ENCODE measurements around the gene GCH1. TPM values are rescaled to one million over a fixed set of nuclear protein-coding genes. Genes with fewer than 3 reads are reported as not detected.
A peak's percentile ranks its signal among the peaks of the same experiment; 100 is the strongest.
"Not testable (repeated sequence)": the region's sequence is repeated elsewhere in the genome, so short reads cannot be mapped to it uniquely, and the experiment has no call there.

GCH1 gene
- polyA plus RNA-seq, 3 donors from 2014 or later, result 41.7 to 53.2 (median 52.0) TPM

DNA sequence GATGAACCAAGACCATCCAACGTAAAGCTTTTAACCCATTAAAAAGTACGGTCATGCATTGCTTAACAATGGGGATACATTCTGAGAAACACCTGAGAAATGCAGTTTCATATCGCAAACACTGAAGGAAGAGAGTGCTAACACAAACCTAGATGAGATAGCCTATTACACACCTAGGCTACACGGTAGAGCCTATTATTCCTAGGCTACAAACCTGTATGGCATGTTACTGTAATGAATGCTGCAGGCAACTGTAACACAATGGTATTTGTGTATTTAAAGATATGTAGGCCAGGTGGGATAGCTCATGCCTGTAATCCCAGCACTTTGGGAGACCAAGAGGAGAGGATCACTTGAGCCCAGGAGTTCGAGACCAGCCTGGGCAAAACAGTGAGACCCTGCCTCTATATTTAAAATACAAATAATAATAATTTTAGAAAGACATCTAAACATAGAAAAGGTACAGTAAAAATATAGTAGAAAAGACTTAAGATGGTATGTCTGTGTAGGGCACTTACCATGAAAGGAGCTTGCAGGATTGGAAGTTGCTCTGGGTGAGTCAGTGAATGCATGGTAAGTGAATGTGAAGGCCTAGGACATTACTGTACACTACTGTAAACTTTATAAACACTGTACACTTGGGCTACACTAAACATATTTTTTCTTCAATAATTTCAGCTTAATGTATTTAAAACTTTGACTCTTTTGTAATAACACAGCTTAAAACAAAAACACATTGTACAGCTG, 4.6 kb downstream of the GCH1 start:
- not testable (repeated sequence) for H3K36me3 Mint-ChIP-seq, DNase-seq, H3K4me3 Mint-ChIP-seq, H3K9me3 Mint-ChIP-seq
- Mint-ChIP-seq H3K4me1 (peaks cover 41 to 75% of the 10 kb centered on the region in 2 donors), H3K27me3 (ENCODE audit: low read depth in 3 of 3) (peaks cover 2 to 13% (median 6%) of the 10 kb centered on the region in 3 donors), H3K27ac (peak overlapping the region in 1 of 6 donors; percentile 40)

DNA sequence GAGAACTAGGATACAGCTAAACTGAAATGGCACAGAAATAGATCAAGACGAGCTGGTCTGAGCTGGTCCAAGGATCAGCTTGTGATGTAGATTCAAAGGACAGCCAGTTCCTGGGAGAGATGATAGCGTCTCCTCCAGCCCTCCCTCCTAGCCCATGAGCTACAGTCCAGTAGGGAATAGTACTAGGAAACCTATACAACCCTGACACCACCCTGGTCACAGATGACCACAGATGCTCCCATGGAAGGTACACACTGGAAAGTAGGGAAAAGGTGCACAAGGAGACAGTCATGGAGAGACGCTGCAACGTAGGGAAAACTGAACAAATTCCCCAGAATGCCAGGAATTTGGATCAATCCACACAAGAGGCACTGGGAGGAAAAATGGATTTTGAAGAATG, 6.9 kb downstream of the GCH1 start:
- Mint-ChIP-seq H3K9me3 (no peaks in the 10 kb centered on the region), H3K4me1 (peaks cover 41 to 81% of the 10 kb centered on the region in 2 donors), H3K27ac (peak overlapping the region in 4 of 6 donors; percentile 55 to 73 (median 69)), H3K36me3 (peaks cover 0 to 7% (median 0%) of the 10 kb centered on the region in 3 donors), H3K27me3 (ENCODE audit: low read depth in 3 of 3) (peaks cover under 1 to 5% (median 1%) of the 10 kb centered on the region in 3 donors), H3K4me3 (no peak overlapping the region)
- no peak for DNase-seq

DNA sequence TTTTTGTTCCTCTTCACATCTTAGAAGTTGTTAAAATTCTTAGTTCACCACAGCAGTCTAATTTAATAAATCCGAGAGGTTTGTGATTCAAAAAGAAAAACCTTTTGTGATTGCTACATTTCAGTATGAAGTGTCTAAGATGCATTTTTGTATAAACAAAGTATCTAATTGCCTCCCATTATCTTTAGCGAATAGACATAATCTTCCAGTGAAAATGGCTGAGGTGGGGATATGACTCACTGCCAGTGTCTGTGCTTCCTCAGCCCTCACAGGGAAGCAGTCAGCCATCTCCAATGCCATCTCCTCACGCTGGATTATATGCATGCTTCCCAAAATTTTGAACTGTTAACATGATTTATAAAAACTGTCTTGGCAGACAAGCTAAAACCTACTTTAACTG, 7.6 kb downstream of the GCH1 start:
- Mint-ChIP-seq H3K4me1 (peaks cover 36 to 80% of the 10 kb centered on the region in 2 donors), H3K27me3 (ENCODE audit: low read depth in 3 of 3) (peaks cover 0 to 2% (median 0%) of the 10 kb centered on the region in 3 donors), H3K4me3 (no peak overlapping the region), H3K9me3 (no peaks in the 10 kb centered on the region), H3K27ac (peak overlapping the region in 4 of 6 donors; percentile 15 to 73 (median 60)), H3K36me3 (peaks cover 0 to 7% (median 0%) of the 10 kb centered on the region in 3 donors)
- DNase-seq, result no peak

DNA sequence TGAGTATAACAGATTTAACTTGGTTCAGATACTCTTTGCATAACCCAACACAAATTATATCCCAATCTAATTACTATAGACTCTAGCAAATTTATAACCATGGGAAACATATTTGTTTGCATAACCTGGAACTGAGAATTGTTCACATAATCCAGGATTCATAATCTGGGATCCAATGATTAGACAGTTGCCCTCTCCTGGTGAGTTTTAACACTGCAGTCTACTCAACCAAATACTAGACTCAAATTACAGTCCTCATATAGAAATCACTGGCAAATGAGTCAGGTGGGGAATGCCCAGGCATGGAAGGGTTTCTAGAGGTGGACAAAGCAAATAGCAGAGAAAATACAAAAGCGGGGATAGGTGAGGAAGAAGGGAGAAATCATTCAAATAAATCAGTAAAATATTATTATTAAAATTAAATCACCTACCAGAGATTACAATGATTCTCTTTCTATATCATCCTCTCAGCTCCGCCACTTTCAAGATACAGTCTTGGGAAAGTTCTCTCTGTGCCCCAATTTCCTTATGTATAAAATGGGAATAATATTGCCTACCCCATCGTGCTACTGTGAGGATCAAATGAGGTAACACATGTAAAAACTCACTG, 9.4 kb downstream of the GCH1 start:
- DNase-seq, result peak; percentile 22 to 28 (median 24)
- Mint-ChIP-seq H3K36me3 (peaks cover 0 to 6% (median 0%) of the 10 kb centered on the region in 3 donors), H3K4me1 (peaks cover 43 to 82% of the 10 kb centered on the region in 2 donors), H3K27me3 (ENCODE audit: low read depth in 3 of 3) (peaks cover 0 to 2% (median 1%) of the 10 kb centered on the region in 3 donors), H3K4me3 (no peak overlapping the region), H3K9me3 (no peaks in the 10 kb centered on the region), H3K27ac (peak overlapping the region in 4 of 6 donors; percentile 3 to 54 (median 36))

DNA sequence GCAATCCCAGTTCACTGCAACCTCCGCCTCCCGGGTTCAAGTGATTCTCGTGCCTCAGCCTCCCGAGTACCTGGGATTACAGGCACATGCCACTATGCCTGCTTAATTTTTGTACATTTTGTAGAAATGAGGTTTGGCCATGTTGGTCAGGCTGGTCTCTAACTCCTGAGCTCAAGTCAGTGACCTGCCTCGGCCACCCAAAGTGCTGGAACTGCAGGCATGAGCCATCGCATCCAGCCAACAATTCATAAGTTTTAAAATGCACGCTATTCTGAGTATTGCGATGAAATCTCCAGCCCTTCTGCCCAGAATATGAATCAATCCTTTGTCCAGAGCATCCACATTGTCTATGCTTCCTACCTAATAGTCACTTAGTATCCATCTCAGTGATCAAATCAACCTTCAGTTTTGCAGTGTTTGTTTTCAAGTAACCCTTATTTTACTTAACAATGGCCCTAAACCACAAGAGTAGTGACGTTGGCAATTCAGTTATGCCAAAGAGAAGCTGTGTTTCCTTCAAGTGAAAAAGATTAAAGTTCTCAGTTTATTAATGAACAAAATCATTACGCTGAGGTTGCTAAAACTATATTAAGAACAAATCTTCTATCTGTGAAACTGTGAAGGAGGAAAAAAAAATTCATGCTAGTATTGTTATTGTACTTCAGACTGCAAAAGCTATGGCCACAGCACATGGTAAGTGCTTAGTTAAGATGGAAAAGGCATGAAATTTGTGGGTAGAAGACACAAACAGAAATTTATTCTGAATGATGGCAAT, 11.0 kb downstream of the GCH1 start:
- peaks cover 0 to 4% (median 0%) of the 10 kb centered on the region in 3 donors for H3K36me3 Mint-ChIP-seq
- H3K27me3 Mint-ChIP-seq (ENCODE audit: low read depth in 3 of 3), result peaks cover 0 to 3% (median 2%) of the 10 kb centered on the region in 3 donors
- DNase-seq, result no peak
- H3K9me3 Mint-ChIP-seq, result no peaks in the 10 kb centered on the region
- H3K4me1 Mint-ChIP-seq, result peaks cover 44 to 87% of the 10 kb centered on the region in 2 donors
- peak overlapping the region in 3 of 6 donors; percentile 42 to 73 (median 48) for H3K27ac Mint-ChIP-seq
- H3K4me3 Mint-ChIP-seq, result no peak overlapping the region

DNA sequence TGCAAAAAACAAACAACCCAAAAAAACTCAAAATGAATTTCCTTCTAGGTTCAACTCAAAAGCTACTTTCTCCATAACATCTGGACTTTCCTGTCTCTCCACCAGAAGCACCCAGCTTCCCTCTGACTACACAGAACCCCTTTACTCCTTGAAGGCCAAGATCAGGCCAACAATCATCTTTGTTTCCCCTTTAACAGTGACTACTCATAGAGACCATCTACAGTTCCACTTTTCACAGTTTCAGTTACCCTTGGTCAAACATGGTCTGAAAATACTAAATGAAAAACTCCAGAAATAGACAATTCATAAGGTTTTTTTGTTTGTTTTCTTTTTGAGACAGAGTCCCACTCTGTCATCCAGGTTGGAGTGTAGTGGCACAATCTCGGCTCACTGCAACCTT, 11.8 kb downstream of the GCH1 start:
- Mint-ChIP-seq H3K36me3 (peaks cover 0 to 4% (median 0%) of the 10 kb centered on the region in 3 donors), H3K27ac (peak overlapping the region in 3 of 6 donors; percentile 5 to 85 (median 23)), H3K4me1 (peaks cover 45 to 83% of the 10 kb centered on the region in 2 donors), H3K27me3 (ENCODE audit: low read depth in 3 of 3) (peaks cover 0 to 3% (median 2%) of the 10 kb centered on the region in 3 donors), H3K9me3 (no peaks in the 10 kb centered on the region), H3K4me3 (no peak overlapping the region)
- no peak for DNase-seq

DNA sequence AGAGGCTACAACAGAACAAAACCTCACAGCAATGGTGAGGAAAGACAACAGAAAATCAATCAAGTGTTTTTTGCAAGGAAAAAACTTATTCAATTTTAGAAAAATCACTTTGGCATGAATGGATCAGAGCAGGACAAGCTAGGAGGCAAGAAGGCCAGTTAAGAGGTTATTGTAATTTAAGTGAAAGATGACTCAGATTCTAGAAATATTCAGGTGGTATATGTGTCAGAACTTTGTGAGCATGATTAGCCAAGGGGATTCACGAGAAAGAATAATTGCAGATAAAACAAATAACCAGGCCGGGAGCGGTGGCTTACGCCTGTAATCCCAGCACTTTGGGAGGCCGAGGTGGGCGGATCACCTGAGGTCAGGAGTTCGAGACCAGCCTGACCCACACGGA, 12.7 kb downstream of the GCH1 start:
- DNase-seq, result no peak
- no peaks in the 10 kb centered on the region for H3K36me3 Mint-ChIP-seq
- no peak overlapping the region for H3K4me3 Mint-ChIP-seq
- peaks cover 0 to 3% (median 2%) of the 10 kb centered on the region in 3 donors for H3K27me3 Mint-ChIP-seq (ENCODE audit: low read depth in 3 of 3)
- H3K27ac Mint-ChIP-seq, result peak overlapping the region in 5 of 6 donors; percentile 39 to 80 (median 70)
- peaks cover 44 to 80% of the 10 kb centered on the region in 2 donors for H3K4me1 Mint-ChIP-seq
- no peaks in the 10 kb centered on the region for H3K9me3 Mint-ChIP-seq

DNA sequence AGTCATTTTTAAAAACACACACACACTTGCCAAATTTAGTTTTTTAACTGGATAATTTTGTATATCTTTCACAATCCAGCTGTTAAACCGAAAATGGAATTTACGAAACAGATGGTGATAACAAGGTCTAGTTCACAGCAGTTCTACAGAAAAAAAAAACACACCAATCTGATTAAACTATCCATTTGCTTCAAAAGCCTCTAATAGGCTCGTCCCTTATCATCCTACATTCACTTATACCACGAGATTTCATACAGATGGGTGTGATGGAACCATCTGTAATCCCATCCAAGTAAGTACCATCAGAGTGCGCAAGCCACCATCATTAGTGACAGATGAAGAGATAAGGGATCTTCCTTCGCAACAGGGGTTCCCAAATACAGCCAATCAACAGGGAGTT, 20.1 kb downstream of the GCH1 start:
- Mint-ChIP-seq H3K27me3 (ENCODE audit: low read depth in 3 of 3) (peaks cover 0 to 9% (median 3%) of the 10 kb centered on the region in 3 donors), H3K4me1 (peaks cover 52 to 69% of the 10 kb centered on the region in 2 donors), H3K4me3 (peak overlapping the region; percentile 88 to 100 (median 98)), H3K27ac (peak overlapping the region; percentile 93 to 99 (median 98)), H3K36me3 (peaks cover 0 to 3% (median 0%) of the 10 kb centered on the region in 3 donors), H3K9me3 (no peaks in the 10 kb centered on the region)
- no peak for DNase-seq

DNA sequence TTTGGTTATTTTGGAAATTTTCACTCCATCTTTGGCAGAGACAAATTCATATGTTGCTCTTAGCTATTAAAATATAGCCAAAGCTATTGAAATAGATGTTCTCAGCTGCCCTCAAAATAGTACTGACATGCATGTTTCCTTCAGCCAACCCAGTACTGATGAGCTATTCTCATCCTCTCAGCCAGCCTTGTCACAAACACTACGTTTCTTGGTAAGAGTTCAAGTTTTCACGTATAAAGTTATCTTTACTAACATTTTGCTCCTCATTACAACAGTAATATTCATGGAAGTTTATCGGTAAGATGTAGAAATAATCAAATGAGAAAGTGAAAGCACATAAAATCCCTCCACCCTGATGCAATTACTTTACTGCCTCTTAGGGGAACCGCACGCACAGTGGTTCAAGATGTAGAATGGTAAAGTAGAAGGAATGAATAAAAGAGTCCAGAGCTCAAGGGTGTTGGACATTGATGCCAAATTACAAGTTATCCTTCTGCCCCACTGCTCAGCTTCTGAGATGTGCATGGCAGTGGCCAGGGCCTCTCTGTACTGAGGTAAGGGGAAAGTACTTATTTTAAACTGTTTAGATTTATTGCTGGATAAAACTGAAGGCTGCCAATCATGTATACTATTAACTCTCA, 20.7 kb downstream of the GCH1 start:
- peaks cover 0 to 9% (median 3%) of the 10 kb centered on the region in 3 donors for H3K27me3 Mint-ChIP-seq (ENCODE audit: low read depth in 3 of 3)
- H3K36me3 Mint-ChIP-seq, result peaks cover 0 to 3% (median 0%) of the 10 kb centered on the region in 3 donors
- peak overlapping the region; percentile 88 to 100 (median 98) for H3K4me3 Mint-ChIP-seq
- peak; percentile 33 to 47 (median 40) for DNase-seq
- H3K9me3 Mint-ChIP-seq, result no peaks in the 10 kb centered on the region
- peak overlapping the region; percentile 93 to 99 (median 98) for H3K27ac Mint-ChIP-seq
- peaks cover 54 to 69% of the 10 kb centered on the region in 2 donors for H3K4me1 Mint-ChIP-seq

DNA sequence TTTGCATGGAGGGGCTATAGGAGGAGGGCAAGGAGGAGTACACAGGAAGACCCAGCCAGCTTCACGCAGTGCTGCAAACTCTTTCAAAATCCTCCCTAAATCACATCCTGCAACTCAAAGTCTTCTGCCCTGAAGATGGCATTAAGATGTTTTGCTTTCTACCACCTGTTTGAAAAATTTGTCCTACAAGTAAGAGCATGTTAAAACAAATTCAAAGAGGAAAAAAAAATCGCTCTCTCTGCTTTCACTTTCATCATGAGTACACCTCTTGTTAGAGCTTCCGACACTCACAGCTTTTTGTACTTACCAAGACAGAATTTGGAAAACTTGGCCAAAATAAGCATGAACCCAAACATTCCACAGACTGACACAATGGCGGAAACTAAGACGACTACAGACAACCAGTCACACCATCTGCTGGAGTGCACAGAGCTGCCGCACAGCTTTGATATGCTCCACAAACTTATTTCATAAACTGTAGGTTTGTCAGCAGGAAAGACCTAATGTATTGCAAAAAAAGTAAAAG, 21.3 kb downstream of the GCH1 start:
- Mint-ChIP-seq H3K4me3 (peak overlapping the region; percentile 88 to 100 (median 98)), H3K9me3 (no peaks in the 10 kb centered on the region), H3K27ac (peak overlapping the region; percentile 93 to 99 (median 98)), H3K27me3 (ENCODE audit: low read depth in 3 of 3) (peaks cover 0 to 9% (median 3%) of the 10 kb centered on the region in 3 donors), H3K36me3 (peaks cover 0 to 3% (median 0%) of the 10 kb centered on the region in 3 donors), H3K4me1 (peaks cover 51 to 69% of the 10 kb centered on the region in 2 donors)
- DNase-seq, result peak; percentile 52 to 58 (median 57)

DNA sequence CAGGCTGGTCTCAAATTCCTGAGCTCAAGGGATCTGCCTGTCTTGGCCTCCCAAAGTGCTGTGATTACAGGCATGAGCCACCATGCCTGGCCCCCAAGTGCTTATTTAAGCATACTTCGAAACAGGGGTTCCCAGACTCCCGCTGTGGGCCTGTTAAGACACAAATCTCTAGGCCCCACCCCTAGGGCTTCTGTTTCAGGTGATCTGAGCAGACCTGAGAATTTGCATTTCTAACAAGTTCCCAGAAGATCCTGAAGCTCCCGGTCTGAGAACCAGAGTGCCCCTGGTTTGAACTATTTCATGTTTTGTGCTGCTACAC, 25.0 kb downstream of the GCH1 start:
- DNase-seq, result no peak
- Mint-ChIP-seq H3K27ac (peak overlapping the region in 1 of 6 donors; percentile 7), H3K9me3 (no peaks in the 10 kb centered on the region), H3K27me3 (ENCODE audit: low read depth in 3 of 3) (peaks cover 0 to 9% (median 3%) of the 10 kb centered on the region in 3 donors), H3K4me1 (peaks cover 53 to 74% of the 10 kb centered on the region in 2 donors), H3K36me3 (peaks cover 0 to 3% (median 0%) of the 10 kb centered on the region in 3 donors), H3K4me3 (no peak overlapping the region)

DNA sequence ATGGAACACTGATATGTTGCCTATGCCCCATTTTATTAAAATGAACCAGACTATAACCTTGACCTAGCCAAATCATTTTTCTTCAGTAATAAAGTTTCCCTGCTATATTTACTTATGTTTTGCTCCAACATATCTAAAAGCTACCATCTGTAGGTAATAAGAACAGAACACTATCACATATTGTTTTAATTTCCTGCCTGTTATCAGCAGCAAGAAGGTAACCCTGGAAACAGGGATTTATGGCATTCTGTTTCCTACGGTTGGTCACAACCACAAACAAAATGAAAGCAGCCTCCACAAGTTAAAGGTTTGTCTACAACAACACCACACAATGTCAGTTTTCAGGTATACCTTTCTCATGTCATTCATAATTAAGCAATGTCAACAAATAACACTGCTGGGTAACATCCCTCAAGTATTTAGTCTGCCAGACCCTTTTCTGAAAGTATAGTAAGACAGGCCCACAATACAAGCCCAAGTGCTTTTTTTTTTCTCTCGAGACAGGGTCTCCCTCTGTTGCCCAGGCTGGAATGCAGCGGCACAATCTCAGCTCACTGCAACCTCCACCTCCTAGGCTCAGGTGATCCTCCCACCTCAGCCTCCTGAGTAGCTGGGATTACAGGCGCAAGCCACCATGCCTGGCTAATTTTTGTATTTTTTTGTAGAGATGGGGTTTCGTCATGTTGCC, 25.5 kb downstream of the GCH1 start:
- DNase-seq, result no peak
- peak overlapping the region in 5 of 6 donors; percentile 17 to 88 (median 55) for H3K27ac Mint-ChIP-seq

More for the DNA sequence above, 25.5 kb downstream of the GCH1 start:
- peaks cover 0 to 3% (median 0%) of the 10 kb centered on the region in 3 donors for H3K36me3 Mint-ChIP-seq
- H3K9me3 Mint-ChIP-seq, result no peaks in the 10 kb centered on the region
- peaks cover 0 to 9% (median 3%) of the 10 kb centered on the region in 3 donors for H3K27me3 Mint-ChIP-seq (ENCODE audit: low read depth in 3 of 3)
- H3K4me3 Mint-ChIP-seq, result no peak overlapping the region
- peaks cover 51 to 70% of the 10 kb centered on the region in 2 donors for H3K4me1 Mint-ChIP-seq
